ENCODE measurements around the gene RNU7-1.

The RNU7-1 gene

DNA sequence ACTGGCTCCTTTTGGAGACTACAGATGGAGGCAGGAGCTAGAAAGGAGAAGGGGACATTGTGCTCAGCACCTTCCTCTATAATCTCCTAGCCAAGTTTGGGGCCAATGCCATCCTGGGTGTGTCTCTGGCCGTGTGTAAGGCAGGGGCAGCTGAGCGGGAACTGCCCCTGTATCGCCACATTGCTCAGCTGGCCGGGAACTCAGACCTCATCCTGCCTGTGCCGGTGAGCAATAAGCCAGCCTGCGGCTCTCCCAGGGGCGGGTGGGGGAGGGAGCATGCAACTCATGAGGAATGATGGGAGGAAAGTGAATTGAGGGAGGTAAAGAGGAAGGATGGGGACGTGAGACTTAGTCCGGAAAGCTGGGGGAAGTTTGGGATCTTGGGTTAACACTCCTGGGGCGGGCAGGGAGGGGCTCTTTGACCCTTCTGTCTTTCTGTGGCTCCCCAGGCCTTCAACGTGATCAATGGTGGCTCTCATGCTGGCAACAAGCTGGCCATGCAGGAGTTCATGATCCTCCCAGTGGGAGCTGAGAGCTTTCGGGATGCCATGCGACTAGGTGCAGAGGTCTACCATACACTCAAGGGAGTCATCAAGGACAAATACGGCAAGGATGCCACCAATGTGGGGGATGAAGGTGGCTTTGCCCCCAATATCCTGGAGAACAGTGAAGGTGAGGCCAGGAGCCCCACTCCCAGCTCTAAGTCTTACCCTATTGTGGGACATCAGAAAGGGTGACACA is 26.0 kb upstream of the RNU7-1 start:
- no peak for DNase-seq (ENCODE audit: low read depth in 1 of 2, low spot score in 1 of 2)

- no peak for DNase-seq (ENCODE audit: low read depth in 1 of 2, low spot score in 1 of 2)
Observed at GRCh38 chr12:6919588-6919987, 24.0 kb upstream of the RNU7-1 start.

DNA sequence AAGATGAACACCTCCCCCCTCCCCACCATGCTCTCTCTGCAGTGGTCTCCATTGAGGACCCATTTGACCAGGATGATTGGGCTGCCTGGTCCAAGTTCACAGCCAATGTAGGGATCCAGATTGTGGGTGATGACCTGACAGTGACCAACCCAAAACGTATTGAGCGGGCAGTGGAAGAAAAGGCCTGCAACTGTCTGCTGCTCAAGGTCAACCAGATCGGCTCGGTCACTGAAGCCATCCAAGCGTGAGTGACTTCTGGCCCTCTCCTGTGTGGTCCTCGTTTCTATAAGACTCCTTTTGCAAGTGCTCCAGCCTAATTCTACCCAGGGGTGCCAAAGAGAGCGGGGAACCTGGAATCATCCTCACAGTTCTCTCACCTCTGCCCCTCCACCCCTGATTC is 22.1 kb upstream of the RNU7-1 start:
- no peak for DNase-seq (ENCODE audit: low read depth in 1 of 2, low spot score in 1 of 2)

GRCh38 chr12:6921996-6922946 is 21.3 kb upstream of the RNU7-1 start:
- DNase-seq (ENCODE audit: low read depth in 1 of 2, low spot score in 1 of 2), result no peak

DNA sequence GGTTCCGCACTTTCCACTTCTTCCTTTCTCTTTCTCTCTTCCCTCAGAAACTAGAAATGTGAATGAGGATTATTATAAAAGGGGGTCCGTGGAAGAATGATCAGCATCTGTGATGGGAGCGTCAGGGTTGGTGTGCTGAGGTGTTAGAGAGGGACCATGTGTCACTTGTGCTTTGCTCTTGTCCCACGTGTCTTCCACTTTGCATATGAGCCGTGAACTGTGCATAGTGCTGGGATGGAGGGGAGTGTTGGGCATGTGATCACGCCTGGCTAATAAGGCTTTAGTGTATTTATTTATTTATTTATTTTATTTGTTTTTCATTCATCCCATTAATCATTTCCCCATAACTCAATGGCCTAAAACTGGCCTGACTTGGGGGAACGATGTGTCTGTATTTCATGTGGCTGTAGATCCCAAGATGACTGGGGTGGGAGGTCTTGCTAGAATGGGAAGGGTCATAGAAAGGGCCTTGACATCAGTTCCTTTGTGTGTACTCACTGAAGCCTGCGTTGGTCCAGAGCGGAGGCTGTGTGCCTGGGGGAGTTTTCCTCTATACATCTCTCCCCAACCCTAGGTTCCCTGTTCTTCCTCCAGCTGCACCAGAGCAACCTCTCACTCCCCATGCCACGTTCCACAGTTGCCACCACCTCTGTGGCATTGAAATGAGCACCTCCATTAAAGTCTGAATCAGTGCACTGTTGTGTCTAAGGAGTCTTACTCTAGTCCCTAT is 20.4 kb upstream of the RNU7-1 start:
- DNase-seq (ENCODE audit: low read depth in 1 of 2, low spot score in 1 of 2), result no peak

- no peak for DNase-seq (ENCODE audit: low read depth in 1 of 2, low spot score in 1 of 2)
Observed at GRCh38 chr12:6923851-6924250, 19.8 kb upstream of the RNU7-1 start.

GRCh38 chr12:6925239-6925539 is 18.4 kb upstream of the RNU7-1 start:
- no peak for DNase-seq (ENCODE audit: low read depth in 1 of 2, low spot score in 1 of 2)

DNA sequence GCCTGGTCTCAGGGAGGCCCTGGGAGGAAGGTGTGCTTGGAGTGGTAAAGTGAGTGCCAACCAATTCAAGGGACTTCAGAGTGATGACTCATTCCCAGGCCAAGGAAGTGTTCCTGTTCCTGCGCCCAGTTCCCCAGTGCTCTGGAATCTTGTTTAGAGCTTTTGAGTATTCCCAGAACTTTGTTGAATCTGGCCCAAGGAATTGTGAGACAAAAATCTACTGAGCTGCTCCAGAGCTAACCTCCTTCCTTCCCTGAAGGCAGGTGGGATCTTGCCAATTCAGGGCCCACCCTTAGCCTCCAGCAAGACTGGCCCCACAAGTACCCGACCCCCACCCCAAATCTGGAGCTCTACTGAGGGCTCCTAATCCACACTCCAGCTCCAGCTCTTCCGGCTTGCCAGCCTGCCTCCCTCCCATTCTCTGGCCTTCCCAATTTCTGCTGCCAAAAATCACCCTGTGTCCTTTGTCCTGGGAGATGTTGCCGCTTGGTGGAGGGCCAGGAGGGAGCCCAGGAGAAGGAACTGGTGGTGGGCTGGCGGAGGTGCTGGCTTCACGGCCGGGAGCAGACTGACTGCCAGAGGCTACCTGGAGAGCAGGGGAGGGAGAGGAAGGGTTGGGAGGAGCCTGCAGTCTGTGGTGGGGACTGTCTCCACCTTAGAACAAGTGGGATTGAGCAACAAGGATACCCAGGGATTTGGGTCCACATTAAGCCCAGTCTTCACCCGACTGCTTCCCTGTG is 17.9 kb upstream of the RNU7-1 start:
- DNase-seq (ENCODE audit: low read depth in 1 of 2, low spot score in 1 of 2), result no peak

DNA sequence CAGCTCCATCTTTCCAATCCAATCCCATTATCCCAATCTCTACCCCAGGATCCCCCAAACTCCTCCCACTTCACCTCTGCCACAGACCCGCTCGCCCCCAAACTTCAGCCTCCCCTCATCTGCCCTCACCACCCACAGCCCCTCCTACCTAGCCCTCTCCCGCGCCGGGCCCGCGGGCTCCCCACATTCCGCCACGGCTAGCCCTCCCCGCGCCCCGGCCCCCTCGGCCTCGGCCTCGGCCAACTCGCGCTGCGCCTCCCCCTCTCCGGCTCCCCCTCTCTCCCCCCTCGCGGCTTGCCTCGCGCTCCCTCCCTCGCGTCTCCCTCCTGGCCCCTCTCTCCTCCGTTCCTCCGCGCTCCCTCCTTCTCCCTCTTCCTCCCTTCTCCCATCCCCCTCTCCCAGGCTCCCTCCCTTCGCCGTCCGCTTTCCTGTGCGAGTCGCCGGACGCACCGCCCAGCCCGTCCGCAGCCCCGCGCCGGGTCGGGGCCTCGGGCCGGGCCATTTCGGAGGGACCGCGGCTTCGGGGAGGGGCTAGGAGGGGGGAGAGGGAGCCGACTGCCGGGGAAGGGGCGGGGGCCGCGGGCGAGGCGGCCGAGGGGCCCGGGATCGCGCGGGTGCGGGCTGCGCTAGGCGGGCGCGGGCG is 16.1 kb upstream of the RNU7-1 start, which contains the start of gene ATN1:
Gene ATN1, plus strand, starts transcription at position 581 of the 643 bp plus-strand sequence. CDS start 6,043 bp downstream, outside the sequence.
- peak in 1 of 2 donors; percentile 40 for DNase-seq (ENCODE audit: low read depth in 1 of 2, low spot score in 1 of 2)

DNA sequence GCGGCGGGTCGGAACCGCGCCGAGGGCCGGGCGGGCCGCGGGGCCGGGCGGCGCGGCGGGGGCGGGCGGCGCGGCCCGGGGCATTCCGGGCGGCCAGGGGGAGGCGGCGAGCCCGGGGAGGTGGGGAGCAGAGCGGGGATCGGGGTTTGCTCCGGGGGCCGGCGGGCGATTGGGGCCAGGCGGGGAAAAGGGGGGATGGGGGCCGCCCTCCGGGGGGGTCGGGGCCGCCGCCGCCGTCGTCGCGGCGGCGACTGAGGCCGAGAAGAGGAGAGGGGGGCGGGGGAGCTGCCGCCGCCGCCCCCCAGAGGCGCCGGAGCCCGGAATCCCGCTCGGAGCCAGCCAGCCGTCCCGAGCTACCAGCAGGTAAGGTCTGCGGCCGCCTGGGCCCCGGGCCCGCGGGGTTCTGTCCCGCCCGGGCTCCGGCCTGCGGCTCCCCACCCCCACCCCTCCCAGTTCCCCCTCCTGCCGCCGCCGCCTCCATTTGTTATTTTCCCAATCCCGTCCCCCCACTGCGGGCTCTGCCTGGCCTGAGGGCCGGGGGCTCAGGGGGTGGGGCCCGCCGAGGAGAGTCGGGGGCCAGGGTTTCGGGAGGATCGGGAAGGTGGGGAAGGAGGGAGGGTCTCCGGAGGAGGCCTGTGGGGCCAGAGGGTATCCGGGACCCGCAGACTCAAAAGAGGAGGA is 15.5 kb upstream of the RNU7-1 start:
- no peak for DNase-seq (ENCODE audit: low read depth in 1 of 2, low spot score in 1 of 2)

DNA sequence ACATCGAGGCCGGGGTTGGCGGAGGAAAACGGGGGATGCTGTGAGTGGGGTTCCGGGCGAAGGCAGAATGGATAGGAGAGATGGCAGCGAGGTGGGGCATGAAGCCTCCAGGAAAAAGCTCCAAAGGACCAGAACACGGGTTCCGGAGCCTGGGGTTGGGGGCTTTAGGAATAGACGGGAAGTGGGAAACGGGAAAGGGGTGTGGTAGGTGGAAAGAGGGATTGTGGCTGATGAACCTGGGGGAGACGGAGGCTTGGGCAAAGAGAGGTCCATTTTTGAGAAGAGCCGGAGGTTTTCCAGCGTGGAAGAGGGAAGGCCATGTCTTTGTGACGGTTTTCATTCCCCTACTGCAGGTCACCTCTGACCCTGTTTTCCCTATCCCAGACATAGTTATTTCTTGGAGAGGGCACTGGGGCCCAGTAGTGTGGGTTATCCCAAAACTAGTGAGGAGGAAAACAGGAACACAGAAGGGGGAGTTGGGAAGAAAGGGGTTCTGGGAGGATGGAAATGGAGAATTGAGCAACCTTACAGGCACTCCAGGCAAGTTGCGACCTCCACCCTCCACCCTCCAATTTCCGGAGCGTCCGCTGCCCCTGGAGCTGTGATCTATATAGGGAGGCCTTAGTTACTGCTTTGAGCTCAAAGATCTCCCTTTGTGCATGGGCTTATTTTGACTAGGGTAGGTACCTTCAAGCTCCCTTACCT is 14.8 kb upstream of the RNU7-1 start:
- no peak for DNase-seq (ENCODE audit: low read depth in 1 of 2, low spot score in 1 of 2)

- no peak for DNase-seq (ENCODE audit: low read depth in 1 of 2, low spot score in 1 of 2)
Observed at GRCh38 chr12:6929466-6930452, 13.9 kb upstream of the RNU7-1 start.

DNA sequence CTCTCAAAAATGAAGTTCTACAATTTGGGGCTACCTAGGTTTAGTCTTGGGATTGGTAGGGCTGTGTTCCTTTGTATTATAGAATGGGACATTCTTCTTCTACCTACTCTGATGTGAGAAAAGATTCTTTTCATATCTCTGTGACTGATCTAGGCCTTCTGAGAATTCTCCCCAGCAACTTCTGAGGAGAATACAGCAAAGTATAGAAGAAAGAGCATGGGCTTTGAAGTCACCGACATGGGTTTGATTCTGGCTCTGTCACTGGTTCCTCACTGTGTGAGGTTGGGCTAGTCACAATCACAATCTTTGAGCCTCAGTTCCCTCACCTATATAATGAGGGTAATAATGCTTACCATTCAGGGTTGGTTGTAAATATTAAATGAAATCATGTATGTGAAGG is 10.8 kb upstream of the RNU7-1 start:
- no peak for DNase-seq (ENCODE audit: low read depth in 1 of 2, low spot score in 1 of 2)

GRCh38 chr12:6934110-6934509 is 9.5 kb upstream of the RNU7-1 start:
- DNase-seq (ENCODE audit: low read depth in 1 of 2, low spot score in 1 of 2), result no peak

GRCh38 chr12:6935371-6936193 is 8.0 kb upstream of the RNU7-1 start:
- no peak for DNase-seq (ENCODE audit: low read depth in 1 of 2, low spot score in 1 of 2)

DNA sequence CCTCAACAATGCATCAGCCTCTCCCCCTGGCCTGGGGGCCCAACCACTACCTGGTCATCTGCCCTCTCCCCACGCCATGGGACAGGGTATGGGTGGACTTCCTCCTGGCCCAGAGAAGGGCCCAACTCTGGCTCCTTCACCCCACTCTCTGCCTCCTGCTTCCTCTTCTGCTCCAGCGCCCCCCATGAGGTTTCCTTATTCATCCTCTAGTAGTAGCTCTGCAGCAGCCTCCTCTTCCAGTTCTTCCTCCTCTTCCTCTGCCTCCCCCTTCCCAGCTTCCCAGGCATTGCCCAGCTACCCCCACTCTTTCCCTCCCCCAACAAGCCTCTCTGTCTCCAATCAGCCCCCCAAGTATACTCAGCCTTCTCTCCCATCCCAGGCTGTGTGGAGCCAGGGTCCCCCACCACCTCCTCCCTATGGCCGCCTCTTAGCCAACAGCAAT is 7.4 kb upstream of the RNU7-1 start:
- DNase-seq (ENCODE audit: low read depth in 1 of 2, low spot score in 1 of 2), result no peak

Measured in stimulated activated CD4-positive, alpha-beta T cell treated with anti-CD3 and anti-CD28 coated beads, Interleukin-15, amount 100 ng/mL, for 1 hour (primary cell).